GM18868 (cell line): ENCODE data around the gene CHD8.
"Not testable (repeated sequence)": the region's sequence is repeated elsewhere in the genome, so short reads cannot be mapped to it uniquely, and the experiment has no call there.

Experiments
- ATAC-seq: cut with Tn5 transposase; IDR thresholded peaks from one replicate; pipeline ENCODE4 v1.9.1; 2021; ENCODE audit warnings: mild to moderate bottlenecking, moderate library complexity; ENCODE audit not compliant: unreplicated experiment

CHD8 gene

GRCh38 chr14:21455912-21456667 lies at the start of gene CHD8:
Gene CHD8, minus strand, starts transcription at chr14:21456123. Its CDS starts 24,480 bp downstream, at chr14:21431643.
- ATAC-seq, result peak; percentile 98

GRCh38 chr14:21505012-21505553 lies 49.2 kb upstream of the CHD8 start:
- peak; percentile 95 for ATAC-seq

- ATAC-seq, result no peak
Observed at GRCh38 chr14:21503376-21503775, 47.5 kb upstream of the CHD8 start.

- ATAC-seq, result no peak
Observed at GRCh38 chr14:21501568-21501967, 45.6 kb upstream of the CHD8 start.

- ATAC-seq, result no peak
Observed at GRCh38 chr14:21498540-21499526, 42.9 kb upstream of the CHD8 start.

GRCh38 chr14:21496453-21496852 lies 40.5 kb upstream of the CHD8 start:
- ATAC-seq, result no peak

- ATAC-seq, result no peak
Observed at GRCh38 chr14:21494902-21495762, 39.2 kb upstream of the CHD8 start.

- no peak for ATAC-seq
Observed at GRCh38 chr14:21486640-21487087, 30.7 kb upstream of the CHD8 start.

GRCh38 chr14:21476925-21477681 lies 21.2 kb upstream of the CHD8 start, which contains the start of the genes RAB2B and TOX4:
Gene RAB2B, minus strand, starts transcription at chr14:21476959. Its CDS starts 87 bp downstream, at chr14:21476872.
Gene TOX4, plus strand, starts transcription at chr14:21477195. Its CDS starts 84 bp downstream, at chr14:21477279.
- ATAC-seq, result peak; percentile 99

- no peak for ATAC-seq
Observed at GRCh38 chr14:21476523-21476924, 20.6 kb upstream of the CHD8 start.

GRCh38 chr14:21475767-21476522 lies 20.0 kb upstream of the CHD8 start:
- no peak for ATAC-seq

- ATAC-seq, result no peak
Observed at GRCh38 chr14:21467616-21468015, 11.7 kb upstream of the CHD8 start.

- ATAC-seq, result peak; percentile 18
Observed at GRCh38 chr14:21455592-21455911, 371 bp downstream of the CHD8 start.

GRCh38 chr14:21454843-21455544 lies 929 bp downstream of the CHD8 start:
- no peak for ATAC-seq

- peak; percentile 7 for ATAC-seq
Observed at GRCh38 chr14:21449899-21450216, 6.1 kb downstream of the CHD8 start.

GRCh38 chr14:21442657-21443056 lies 13.3 kb downstream of the CHD8 start:
- ATAC-seq, result not testable (repeated sequence)

GRCh38 chr14:21440859-21441258 lies 15.1 kb downstream of the CHD8 start:
- no peak for ATAC-seq
